HUDEP-2 (cell line): Measurements from ENCODE around the gene CAPN3.

Experiments
- DNase-seq, 76 experiments: peaks; one replicate each; lab custom pipeline; 2025; ENCODE audit not compliant: unreplicated experiment in 76 of 76; lab: John Stamatoyannopoulos, UW

CAPN3 gene

GRCh38 chr15:42449770-42450424 is 90.6 kb downstream of the CAPN3 start:
- no peak for DNase-seq

DNA sequence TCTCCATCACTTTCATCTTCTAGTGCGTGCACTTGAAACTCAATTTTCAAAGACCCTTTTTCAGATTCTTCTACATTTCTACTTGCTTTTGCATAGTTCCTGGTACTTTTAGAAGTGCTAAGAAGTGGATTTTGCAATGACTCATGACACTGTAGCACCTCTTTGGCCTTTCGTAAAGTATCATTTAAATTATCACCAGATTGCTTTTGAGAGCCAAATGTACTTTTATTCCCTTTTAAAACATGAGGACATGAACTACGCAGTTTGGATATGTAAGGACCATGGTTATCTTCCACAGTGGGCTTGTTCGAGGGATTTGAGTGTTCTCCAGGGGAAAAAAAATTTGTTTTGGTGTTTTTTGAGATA is 91.1 kb downstream of the CAPN3 start:
- no peak for DNase-seq

DNA sequence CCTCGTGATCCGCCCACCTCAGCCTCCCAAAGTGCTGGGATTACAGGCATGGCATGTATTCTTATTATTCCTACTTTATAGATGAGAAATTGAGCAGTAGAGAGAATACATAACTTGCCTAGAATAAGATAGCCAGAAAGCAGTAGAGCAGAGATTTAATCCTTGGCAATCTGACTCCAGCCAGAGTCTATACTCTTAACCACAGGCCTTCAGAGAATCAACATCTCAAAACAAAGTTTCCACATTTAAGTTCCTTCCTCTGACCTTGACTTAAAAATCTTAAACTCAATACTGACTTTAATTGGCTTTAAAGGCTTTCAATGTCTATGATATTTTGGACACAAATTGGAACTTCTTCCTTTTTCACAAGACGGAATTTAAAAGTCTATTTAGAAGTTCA is 94.5 kb downstream of the CAPN3 start:
- no peak for DNase-seq

DNA sequence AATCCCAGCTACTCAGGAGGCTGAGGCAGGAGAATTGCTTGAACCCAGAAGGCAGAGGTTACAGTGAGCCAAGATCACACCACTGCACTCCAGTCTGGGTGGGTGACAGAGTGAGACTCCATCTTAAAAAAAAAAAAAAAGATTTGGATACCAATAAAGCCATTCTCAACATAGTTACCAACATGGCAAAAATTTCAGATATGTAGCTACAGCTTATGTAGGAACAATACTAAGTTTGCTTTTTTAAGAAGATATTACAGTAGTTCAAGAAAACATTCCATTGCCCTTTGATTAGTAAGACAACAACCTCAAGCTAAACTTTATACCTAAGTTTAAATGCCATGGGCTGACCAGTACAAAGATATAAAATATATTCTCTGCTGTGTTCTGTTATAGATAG is 97.2 kb downstream of the CAPN3 start:
- no peak for DNase-seq

GRCh38 chr15:42456971-42457370 is 97.7 kb downstream of the CAPN3 start:
- no peak for DNase-seq

DNA sequence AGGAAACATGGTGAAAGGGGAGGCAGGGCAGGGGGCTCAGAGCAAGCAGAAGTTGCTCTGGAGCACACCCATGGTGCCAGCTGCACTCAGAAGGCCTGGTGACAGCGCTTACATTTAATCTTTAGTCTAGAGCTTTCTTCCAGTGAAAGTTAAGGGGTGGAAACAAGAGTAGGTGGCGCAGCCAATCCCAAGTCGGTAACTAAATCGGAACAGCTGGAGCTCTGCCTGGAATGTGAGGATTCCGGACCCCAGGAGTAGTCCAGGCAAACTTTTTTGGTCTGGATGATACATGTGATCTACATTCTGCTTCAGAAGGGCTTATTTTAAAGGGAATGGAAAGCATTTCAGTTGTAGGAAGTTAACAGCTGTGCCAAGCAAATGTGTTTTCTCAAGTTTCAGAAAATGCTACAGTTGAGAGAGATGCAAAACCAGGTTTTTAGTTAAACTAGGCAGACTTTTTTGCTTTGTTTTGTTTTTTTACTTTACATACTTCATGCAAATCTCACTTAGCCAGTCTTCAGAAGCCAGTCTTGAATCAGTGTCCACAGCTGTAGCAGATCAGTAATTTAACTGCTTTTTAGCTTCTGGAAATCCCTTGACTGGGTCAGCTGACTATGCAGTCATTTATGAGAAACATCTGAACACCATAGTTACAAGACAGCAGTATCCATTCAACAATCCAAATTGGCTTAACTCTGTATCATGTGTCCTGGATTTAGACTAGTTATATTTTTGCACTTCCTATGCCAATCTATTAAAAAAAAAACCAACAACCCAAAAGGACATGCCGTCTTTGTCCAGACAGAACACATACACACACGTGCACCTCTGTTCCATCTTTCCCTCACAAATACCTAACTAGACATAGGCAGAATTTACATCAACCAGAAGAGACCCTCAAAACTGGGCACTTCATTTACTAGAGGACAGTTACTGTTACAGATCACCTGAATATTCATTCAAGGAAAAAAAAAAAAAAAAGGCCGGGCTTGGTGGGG is 98.4 kb downstream of the CAPN3 start:
- DNase-seq = no peak

DNA sequence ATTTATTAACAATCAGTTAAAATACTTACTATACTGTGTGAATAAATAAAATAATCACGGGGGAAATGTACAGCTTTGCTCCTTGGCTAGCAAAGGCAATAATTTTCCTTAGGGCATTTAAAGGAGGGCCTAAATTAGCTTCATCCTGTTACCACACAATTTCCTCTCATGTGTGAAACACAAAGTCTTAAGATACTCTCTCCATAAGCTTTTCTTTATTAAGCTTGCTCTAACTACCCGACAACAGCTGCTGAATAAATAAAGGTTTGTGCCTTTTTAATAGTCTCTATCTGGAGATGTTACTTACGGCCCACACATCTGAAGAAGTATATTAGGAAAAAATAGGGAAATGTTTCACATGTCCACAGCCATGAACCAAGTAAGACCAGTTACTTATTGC is 102.0 kb downstream of the CAPN3 start:
- no peak for DNase-seq
